ENCODE data around the gene FBXW5. TPM values are rescaled to one million over a fixed set of nuclear protein-coding genes. Genes with fewer than 3 reads are reported as not detected.

FBXW5 gene
- total RNA-seq, 2 donors from 2014 or later: 156 to 161 TPM

DNA sequence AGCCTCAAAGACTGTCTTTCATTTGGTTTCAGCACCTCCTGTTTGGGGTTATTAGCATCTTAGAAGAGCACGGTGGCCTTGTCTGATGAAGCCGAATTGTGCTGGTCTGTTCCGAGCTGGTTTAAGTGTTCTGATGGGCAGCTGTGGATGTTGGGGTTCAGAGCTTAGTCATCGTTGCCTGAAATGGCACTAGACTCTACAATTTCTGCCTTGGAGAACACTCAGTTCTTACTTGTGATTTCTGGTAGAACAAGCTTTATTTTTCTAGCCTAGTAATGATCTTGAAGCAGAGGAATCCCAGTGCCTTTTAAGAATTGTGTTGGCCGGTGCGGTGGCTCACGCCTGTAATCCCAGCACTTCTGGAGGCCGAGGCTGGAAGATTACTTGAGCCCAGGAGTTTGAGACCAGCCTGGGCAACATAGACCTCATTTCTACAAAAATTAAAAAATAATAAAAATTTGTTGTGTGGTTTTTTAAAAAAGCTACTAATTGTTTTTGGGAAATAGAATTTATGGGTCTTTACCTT is 7.8 kb downstream of the FBXW5 start:
- Histone ChIP-seq H3K27ac (no peak overlapping the region), H3K27me3 (no peaks in the 10 kb centered on the region), H3K4me1 (no peaks in the 10 kb centered on the region), H3K36me3 (replicated peaks in 1 of 2; ENCODE audit: insufficient read depth in 1 of 2, low read depth in 2 of 2) (peaks cover 14 to 16% of the 10 kb centered on the region in 2 donors), H3K9me3 (no peaks in the 10 kb centered on the region), H3K4me3 (no peak overlapping the region)
- ATAC-seq (no peak), DNase-seq (no peak)
- TF ChIP-seq, protein P1, sequence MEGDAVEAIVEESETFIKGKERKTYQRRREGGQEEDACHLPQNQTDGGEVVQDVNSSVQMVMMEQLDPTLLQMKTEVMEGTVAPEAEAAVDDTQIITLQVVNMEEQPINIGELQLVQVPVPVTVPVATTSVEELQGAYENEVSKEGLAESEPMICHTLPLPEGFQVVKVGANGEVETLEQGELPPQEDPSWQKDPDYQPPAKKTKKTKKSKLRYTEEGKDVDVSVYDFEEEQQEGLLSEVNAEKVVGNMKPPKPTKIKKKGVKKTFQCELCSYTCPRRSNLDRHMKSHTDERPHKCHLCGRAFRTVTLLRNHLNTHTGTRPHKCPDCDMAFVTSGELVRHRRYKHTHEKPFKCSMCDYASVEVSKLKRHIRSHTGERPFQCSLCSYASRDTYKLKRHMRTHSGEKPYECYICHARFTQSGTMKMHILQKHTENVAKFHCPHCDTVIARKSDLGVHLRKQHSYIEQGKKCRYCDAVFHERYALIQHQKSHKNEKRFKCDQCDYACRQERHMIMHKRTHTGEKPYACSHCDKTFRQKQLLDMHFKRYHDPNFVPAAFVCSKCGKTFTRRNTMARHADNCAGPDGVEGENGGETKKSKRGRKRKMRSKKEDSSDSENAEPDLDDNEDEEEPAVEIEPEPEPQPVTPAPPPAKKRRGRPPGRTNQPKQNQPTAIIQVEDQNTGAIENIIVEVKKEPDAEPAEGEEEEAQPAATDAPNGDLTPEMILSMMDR (IDR thresholded peaks at IDR 0.05): no peak
- TF ChIP-seq POLR2A (IDR thresholded peaks at IDR 0.05): no peak
- WGBS, 2 donors: 85 to 89% methylated on average over 8 of the region's 8 CpGs
- intact Hi-C loops (cut with DNase I): no loop called here

DNA sequence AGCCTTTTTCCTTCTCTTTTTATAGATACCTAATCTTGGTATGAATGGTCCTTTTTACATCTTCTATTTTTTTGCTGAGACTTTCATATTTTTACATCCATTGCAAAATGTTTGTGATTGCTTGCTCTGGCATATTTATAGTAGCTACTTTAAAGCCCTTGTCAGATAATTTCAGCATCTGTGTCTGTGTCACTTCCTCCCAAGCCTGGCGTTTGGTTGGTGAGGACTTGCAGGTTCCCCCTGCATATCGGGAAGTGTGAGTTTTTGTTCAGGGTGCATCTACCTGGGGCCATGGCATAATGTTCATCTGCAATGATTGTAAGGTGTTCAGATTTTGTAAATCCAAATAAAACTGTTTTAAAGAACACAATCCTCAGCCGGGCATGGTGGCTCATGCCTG is 8.9 kb downstream of the FBXW5 start:
- Histone ChIP-seq H3K9me3 (no peaks in the 10 kb centered on the region), H3K4me3 (no peak overlapping the region), H3K4me1 (no peaks in the 10 kb centered on the region), H3K27ac (no peak overlapping the region), H3K36me3 (replicated peaks in 1 of 2; ENCODE audit: insufficient read depth in 1 of 2, low read depth in 2 of 2) (peaks cover 6% of the 10 kb centered on the region in 2 donors), H3K27me3 (no peaks in the 10 kb centered on the region)
- ATAC-seq: no peak
- intact Hi-C loops (cut with DNase I): no loop called here
- 78 to 85% methylated on average over 3 of the region's 3 CpGs for WGBS, 2 donors
- no peak for TF ChIP-seq POLR2A (IDR thresholded peaks at IDR 0.05)
- TF ChIP-seq, protein P1 (IDR thresholded peaks at IDR 0.05): no peak
- DNase-seq: no peak

DNA sequence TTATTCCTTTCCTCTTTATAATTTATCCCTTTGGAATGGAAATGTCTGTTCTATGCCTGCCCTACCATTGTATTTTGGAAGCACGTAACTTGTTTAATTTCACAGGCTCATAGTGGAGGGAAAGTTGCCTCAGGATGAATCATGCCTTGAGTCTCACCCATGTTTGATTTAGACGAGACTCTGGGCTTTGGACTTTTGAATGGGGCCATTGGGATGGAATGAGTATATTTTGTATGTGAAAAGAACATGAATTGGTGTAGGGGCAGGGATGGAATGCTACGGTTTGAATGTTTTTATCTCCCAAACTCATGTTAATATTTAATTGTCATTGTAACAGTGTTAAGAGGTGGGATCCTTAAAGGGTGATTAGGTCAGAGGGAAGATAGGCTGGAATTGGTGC is 10.3 kb downstream of the FBXW5 start:
- ATAC-seq: no peak
- DNase-seq: no peak
- Histone ChIP-seq H3K4me1 (no peaks in the 10 kb centered on the region), H3K27ac (no peak overlapping the region), H3K4me3 (no peak overlapping the region), H3K9me3 (no peaks in the 10 kb centered on the region), H3K36me3 (replicated peaks in 1 of 2; ENCODE audit: insufficient read depth in 1 of 2, low read depth in 2 of 2) (no peaks in the 10 kb centered on the region), H3K27me3 (no peaks in the 10 kb centered on the region)
- TF ChIP-seq, protein P1 (IDR thresholded peaks at IDR 0.05): no peak
- TF ChIP-seq POLR2A (IDR thresholded peaks at IDR 0.05): no peak
- intact Hi-C loops (cut with DNase I): no loop called here
- 80 to 89% methylated on average over 3 of the region's 3 CpGs for WGBS, 2 donors

DNA sequence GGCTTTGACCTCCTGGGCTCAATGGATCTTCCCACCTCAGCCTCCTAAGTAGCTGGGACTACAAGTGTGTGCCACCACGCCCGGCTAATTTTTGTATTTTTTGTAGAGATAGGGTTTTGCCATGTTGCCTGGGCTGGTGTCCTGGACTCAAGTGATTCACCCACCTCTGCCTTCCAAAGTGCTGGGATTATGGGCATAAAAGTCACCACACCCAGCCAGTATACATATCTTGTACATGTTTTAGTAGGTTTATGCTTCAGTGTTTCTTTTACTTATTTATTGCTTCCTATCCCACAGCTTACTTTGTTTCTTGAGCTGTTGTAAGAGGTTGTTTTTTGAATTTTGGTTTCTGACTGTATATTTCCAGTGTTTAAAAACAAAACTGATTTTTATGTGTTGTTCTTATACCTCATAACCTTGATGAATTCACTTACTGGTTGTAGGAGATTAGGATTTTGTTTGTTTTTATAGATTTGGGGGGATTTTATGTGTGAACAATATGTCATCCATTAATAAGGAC is 12.9 kb downstream of the FBXW5 start:
- H3K4me1 ChIP-seq: no peaks in the 10 kb centered on the region
- 88 to 92% methylated on average over 2 of the region's 2 CpGs for WGBS, 2 donors
- DNase-seq (no peak), ATAC-seq (no peak)
- H3K27ac ChIP-seq: no peak overlapping the region
- no peak overlapping the region for H3K4me3 ChIP-seq
- no peaks in the 10 kb centered on the region for H3K9me3 ChIP-seq
- no peaks in the 10 kb centered on the region for H3K27me3 ChIP-seq
- no peaks in the 10 kb centered on the region for H3K36me3 ChIP-seq (replicated peaks in 1 of 2; ENCODE audit: insufficient read depth in 1 of 2, low read depth in 2 of 2)
- intact Hi-C loops (cut with DNase I): no loop called here
- TF ChIP-seq, protein P1 (IDR thresholded peaks at IDR 0.05): no peak
- TF ChIP-seq POLR2A (IDR thresholded peaks at IDR 0.05): no peak

DNA sequence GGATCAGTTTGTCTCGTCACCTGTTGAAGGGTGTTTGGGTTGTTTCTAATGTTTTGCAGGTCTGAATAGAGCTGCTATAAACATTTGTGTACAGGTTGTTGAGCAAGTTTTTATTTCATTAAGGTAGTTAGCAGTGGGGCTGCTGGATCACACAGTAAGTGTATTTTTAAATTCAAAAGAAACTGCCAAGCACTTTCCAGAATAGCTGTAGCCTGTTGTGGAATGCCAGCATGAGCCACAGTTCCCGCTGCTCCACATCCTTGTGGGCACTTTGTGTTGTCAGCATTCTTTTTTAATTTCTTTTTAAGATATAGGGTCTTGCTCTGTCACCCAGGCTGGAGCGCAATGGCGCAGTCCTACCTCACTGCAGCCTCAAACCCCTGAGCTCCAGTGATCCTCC is 14.5 kb downstream of the FBXW5 start:
- no peak for DNase-seq
- no peaks in the 10 kb centered on the region for H3K4me1 ChIP-seq
- H3K9me3 ChIP-seq: no peaks in the 10 kb centered on the region
- H3K27ac ChIP-seq: no peak overlapping the region
- H3K27me3 ChIP-seq: no peaks in the 10 kb centered on the region
- no peak overlapping the region for H3K4me3 ChIP-seq
- no peak for ATAC-seq
- intact Hi-C loops (cut with DNase I): no loop called here
- no peak for TF ChIP-seq POLR2A (IDR thresholded peaks at IDR 0.05)
- TF ChIP-seq, protein P1 (IDR thresholded peaks at IDR 0.05): no peak
- 96 to 97% methylated on average over 4 of the region's 4 CpGs for WGBS, 2 donors
- H3K36me3 ChIP-seq (replicated peaks in 1 of 2; ENCODE audit: insufficient read depth in 1 of 2, low read depth in 2 of 2): no peaks in the 10 kb centered on the region
